NK-92 (cell line): ENCODE results near the gene RRP8.

ENCODE experiments used
- DNase-seq: peaks from one replicate; lab custom pipeline; 2025; ENCODE audit not compliant: unreplicated experiment; lab: John Stamatoyannopoulos, UW

RRP8 gene

DNA sequence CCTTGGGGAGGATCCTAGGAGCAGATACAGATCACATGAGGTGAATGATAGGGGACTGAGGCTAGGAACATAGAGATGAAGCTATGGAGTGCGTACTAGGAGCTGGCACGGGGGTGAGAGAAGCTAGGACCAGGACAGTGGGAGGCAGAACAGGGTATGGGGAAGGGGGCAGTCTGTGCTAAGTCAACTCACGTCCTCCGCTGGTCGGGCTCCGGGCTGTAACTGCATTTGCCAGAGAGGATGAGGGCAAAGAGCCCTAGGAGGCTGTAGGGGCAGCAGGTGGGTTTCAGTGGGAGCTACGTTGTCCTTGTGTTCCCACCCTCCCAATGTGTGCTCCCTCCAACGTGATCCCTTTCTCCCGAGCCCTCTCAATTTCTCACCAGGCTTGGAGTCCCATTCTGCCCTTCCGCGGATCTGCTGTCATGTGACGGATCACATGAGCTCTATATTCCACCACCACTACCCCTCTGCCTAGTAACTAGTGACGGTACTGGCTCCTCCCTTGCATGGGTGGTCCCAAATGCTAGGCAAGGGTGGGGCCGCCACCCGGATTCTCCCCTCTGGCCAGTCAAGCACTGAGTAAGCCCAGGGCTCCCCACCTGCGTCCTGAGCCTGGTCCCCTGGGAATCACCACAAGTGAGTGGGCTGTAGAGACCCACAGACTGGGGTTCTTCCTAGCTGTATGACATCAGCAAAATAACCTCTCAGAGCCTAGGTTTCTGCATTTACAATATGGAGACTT lies 15.8 kb upstream of the RRP8 start, which contains the start of gene TPP1:
Gene TPP1, minus strand, starts transcription at position 419 of the 742 bp plus-strand sequence. Its CDS starts 22 bp downstream, at position 397.
- peak; percentile 58 for DNase-seq

GRCh38 chr11:6618117-6619003 lies 14.9 kb upstream of the RRP8 start:
- DNase-seq: no peak

GRCh38 chr11:6617315-6617781 lies 13.9 kb upstream of the RRP8 start:
- DNase-seq: no peak

DNA sequence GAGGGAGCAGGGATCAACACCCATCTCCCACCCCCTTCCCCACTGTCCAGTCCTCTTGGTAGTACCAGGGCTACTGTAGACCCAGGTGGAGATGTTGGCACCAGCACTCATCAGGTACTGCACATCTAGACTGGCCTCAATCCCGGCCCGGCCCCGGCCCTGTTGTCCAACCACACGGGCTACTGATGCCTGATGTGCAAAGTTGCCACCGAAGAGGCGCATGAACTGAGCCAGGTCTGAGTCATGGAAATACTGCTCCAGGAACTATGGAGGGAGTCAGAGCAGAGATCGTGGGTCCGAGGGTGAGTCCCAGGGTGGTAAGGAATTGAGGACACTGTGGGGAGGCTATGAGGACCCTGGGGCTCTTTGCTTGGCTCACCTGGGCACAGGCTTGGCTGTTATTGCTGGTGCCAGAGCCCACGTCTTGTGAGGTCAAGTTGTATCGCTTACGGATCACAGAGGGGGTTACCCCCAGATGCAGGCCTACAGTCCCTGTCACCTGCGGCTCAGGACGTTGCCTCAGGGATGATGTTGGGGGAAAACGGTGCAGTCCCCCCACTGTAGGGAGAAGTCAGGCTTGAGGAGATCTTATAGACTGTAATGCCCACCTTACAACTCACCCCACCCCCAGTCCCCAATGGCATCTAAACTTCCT lies 13.3 kb upstream of the RRP8 start:
- DNase-seq: no peak

- DNase-seq: no peak
Observed at GRCh38 chr11:6615882-6616585, 12.6 kb upstream of the RRP8 start.

DNA sequence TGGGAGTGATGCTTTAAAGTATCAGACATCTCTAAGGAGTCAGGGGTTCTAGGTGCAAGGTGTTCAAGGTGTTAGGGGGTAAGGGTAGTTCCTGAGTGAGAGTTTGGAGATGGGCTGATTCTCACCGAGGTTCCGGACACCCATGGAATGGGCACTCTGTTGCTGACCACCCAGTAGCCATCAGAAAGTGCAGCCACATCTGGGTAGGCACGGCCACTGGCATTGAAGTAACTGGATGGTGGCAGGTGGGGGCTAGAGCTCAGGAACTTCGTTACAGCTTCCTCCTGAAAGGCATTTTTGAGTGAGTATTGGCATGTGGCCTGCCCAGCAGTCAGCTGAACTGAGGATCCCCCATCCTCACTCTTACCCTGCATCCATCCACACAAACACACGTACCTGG lies 11.6 kb upstream of the RRP8 start:
- DNase-seq: no peak

GRCh38 chr11:6614446-6614845 lies 11.0 kb upstream of the RRP8 start:
- no peak for DNase-seq

GRCh38 chr11:6613496-6613895 lies 10.1 kb upstream of the RRP8 start:
- no peak for DNase-seq

DNA sequence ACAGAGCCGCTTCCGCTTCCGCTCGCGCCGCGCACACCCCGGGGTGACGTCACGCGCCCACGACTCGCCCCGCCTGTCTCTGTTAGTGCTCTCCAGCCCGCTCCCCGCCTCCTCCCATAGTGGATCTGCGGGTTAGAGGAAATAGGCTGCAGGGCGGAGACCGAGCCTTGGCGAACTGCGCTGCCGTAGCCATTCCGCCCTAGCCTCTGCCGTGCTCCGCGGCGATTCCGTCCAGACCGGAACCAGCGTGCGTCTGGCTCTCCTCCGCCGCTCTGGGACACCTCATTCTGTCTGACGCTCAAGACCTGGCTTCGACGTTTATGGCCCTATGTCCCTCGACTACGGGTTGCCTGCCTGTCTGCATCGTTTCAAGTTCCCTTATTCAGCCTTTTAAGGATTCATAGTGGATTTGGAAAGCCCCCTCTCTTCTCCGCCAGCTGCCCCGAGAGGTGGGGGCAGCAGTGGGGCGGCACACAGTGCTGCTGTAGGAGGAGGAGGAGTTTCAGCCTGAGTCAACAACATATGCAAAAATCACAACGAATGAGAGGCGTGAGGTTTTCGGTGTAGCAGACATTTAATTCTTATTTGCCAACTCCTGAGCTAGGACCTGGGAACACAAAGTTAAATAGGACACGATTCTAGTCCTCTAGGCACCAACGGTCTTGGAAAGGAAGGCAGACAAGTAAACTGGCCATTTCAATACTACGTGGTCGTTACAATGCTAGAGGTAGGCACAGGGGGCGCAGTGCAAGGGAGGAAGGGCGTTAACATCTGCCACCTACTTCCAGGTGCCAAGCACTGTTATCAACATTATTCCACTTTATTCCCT lies 9.0 kb upstream of the RRP8 start, which contains the start of gene TAF10:
Gene TAF10, minus strand, starts transcription at position 4 of the 829 bp plus-strand sequence. CDS start 27 bp downstream, outside the sequence.
- DNase-seq: peak; percentile 68

- no peak for DNase-seq
Observed at GRCh38 chr11:6611963-6612212, 8.5 kb upstream of the RRP8 start.

GRCh38 chr11:6611092-6611962 lies 7.9 kb upstream of the RRP8 start:
- no peak for DNase-seq

- no peak for DNase-seq
Observed at GRCh38 chr11:6610591-6610990, 7.2 kb upstream of the RRP8 start.

DNA sequence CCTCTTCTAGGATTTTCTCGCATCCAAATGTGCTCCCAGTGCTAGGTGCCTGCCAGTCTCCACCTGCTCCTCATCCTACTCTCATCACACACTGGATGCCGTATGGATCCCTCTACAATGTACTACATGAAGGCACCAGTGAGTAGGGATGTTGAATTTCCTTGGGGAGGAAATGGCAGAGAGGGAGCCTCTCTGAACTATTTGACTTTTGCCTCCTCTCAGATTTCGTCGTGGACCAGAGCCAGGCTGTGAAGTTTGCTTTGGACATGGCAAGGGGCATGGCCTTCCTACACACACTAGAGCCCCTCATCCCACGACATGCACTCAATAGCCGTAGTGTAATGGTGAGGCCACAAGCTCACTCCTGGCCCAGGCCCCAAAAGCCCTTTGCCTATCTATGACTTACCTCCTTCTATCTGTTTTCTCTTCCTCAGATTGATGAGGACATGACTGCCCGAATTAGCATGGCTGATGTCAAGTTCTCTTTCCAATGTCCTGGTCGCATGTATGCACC lies 6.1 kb upstream of the RRP8 start:
- DNase-seq: no peak

DNA sequence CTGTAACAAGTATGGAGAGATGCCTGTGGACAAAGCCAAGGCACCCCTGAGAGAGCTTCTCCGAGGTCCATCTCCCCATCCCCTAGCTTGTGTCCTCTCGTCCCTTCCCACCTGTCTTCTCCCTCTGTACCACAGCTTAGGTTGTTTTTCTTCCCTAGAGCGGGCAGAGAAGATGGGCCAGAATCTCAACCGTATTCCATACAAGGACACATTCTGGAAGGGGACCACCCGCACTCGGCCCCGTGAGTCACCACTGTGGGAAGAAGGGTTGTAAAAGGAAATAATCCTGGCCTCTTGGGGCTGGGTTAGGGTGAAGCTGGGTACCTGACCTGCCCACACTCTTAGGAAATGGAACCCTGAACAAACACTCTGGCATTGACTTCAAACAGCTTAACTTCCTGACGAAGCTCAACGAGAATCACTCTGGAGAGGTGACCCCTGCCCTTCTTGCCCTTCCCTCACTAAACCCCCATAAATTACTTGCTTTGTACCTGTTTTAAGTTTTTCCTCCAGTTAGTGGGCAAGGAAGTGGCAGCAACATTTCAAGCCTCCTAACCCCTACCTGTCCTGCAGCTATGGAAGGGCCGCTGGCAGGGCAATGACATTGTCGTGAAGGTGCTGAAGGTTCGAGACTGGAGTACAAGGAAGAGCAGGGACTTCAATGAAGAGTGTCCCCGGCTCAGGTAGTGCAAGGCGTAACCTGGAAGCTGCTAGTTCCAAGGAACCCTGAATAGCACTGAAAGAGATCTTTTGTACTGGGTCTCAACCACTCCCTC lies 5.5 kb upstream of the RRP8 start:
- no peak for DNase-seq

GRCh38 chr11:6608011-6608410 lies 4.6 kb upstream of the RRP8 start:
- DNase-seq: no peak

- DNase-seq: no peak
Observed at GRCh38 chr11:6607190-6607795, 3.9 kb upstream of the RRP8 start.

- DNase-seq: no peak
Observed at GRCh38 chr11:6606471-6607189, 3.2 kb upstream of the RRP8 start.
